RWPE1 (cell line): Measurements from ENCODE around the gene CEACAM5.

Experiments
- CTCF ChIA-PET: fragments of 350-600 bp; sonication (Branson Sonifier 250); formaldehyde crosslinking; extraction: SDS; loops from one replicate; lab custom pipeline; 2021; lab: Yijun Ruan, JAX
- POLR2A ChIA-PET: fragments of 400-600 bp; formaldehyde crosslinking; extraction: SDS; loops from one replicate; lab custom pipeline; 2020; ENCODE audit warnings: antibody characterized with exemption; ENCODE audit not compliant: low non-redundant PET; lab: Yijun Ruan, JAX
- DNase-seq: peaks from one replicate; pipeline ENCODE4 v3.0.0; 2012; ENCODE audit warnings: low spot score
- H3K27ac ChIP-seq: fragments of 450-650 bp; 2 replicates; pipeline ENCODE4 v1.5.1; 2017
- CTCF ChIP-seq: fragments of 450-650 bp; conservative IDR thresholded peaks from 2 replicates; pipeline ENCODE4 v1.5.1; 2017; ENCODE audit warnings: low read depth, mild to moderate bottlenecking

Gene CEACAM5

DNA sequence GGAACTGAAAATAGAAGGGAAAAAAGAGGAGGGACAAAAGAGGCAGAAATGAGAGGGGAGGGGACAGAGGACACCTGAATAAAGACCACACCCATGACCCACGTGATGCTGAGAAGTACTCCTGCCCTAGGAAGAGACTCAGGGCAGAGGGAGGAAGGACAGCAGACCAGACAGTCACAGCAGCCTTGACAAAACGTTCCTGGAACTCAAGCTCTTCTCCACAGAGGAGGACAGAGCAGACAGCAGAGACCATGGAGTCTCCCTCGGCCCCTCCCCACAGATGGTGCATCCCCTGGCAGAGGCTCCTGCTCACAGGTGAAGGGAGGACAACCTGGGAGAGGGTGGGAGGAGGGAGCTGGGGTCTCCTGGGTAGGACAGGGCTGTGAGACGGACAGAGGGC, at the start of gene CEACAM5:
Gene CEACAM5, plus strand, starts transcription at position 146 of the 400 bp plus-strand sequence. Its CDS starts 106 bp downstream, at position 252.
- POLR2A ChIA-PET: no interaction called here
- H3K27ac ChIP-seq: no peak within 1 kb of the TSS
- CTCF ChIA-PET: no interaction called here
- TF ChIP-seq CTCF: no peak
- no peak for DNase-seq

DNA sequence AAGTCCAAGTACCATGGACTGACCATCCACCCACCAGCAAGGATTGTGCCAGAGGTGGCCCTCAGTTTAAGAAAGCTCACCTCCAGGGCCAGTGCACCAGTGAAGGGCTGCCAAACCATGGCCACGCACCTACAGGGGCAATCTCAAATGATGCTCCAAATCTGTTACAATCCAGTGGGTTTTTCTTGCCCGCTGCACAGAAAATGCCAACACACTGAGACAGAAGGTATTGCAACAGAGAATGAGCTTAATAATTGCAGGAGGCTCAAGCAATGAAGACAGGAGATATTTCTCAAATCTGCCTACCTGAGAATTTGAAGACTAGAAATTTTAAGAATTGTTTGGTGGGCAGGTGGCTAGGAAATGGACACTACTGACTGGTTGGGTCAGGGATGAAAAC, 42.4 kb upstream of the CEACAM5 start:
- TF ChIP-seq CTCF: no peak
- no peak overlapping the region for H3K27ac ChIP-seq
- DNase-seq: no peak
- ChIA-PET POLR2A (no interaction called here), CTCF (no interaction called here)

- POLR2A ChIA-PET: no interaction called here
- CTCF ChIA-PET: no interaction called here
- no peak overlapping the region for H3K27ac ChIP-seq
- no peak for TF ChIP-seq CTCF
- no peak for DNase-seq
Measured at GRCh38 chr19:41668315-41668714, 40.1 kb upstream of the CEACAM5 start.

GRCh38 chr19:41670755-41671154, 37.7 kb upstream of the CEACAM5 start:
- CTCF ChIA-PET: interaction anchor here (1.6 kb wide), 1 partner anchor 29 kb away, joined by 6 read pairs; no protein-coding TSS in a partner anchor
- no peak for TF ChIP-seq CTCF
- no peak for DNase-seq
- H3K27ac ChIP-seq: no peak overlapping the region
- POLR2A ChIA-PET: no interaction called here

- no peak for DNase-seq
- POLR2A ChIA-PET: no interaction called here
- no peak overlapping the region for H3K27ac ChIP-seq
- CTCF ChIA-PET: interaction anchor here (1.6 kb wide), 1 partner anchor 30 kb away, joined by 6 read pairs; no protein-coding TSS in a partner anchor
- no peak for TF ChIP-seq CTCF
Measured at GRCh38 chr19:41671486-41671885, 36.9 kb upstream of the CEACAM5 start.

DNA sequence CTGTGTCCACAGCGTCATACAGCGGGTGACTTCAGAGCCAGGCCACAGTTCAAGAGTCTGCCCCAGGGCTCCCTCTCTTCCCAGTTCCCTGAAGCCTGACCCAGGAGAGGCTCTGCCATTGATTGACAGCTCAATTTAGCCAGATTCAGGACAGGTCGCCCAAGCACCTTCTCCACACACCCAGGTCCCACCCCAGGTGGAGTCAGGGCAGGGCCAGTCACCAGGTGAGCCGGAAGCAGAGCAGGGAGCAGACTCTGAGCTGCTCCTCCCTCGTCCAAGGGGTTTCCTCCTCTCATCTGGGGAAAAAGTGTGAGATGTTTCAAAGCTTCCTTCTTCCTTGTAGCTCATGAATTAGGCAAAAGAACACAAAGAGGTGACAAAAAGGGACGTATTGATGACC, 26.0 kb upstream of the CEACAM5 start:
- no peak for TF ChIP-seq CTCF
- ChIA-PET POLR2A (no interaction called here), CTCF (interaction anchor here (0.6 kb wide), 1 partner anchor 62 kb away, joined by 5 read pairs; no protein-coding TSS in a partner anchor)
- no peak for DNase-seq
- H3K27ac ChIP-seq: no peak overlapping the region
